Right lobe of liver (tissue), 6 donors: ENCODE data around the gene TUBE1. TPM values are rescaled to one million over a fixed set of nuclear protein-coding genes. Genes with fewer than 3 reads are reported as not detected.

ENCODE experiments used
- ATAC-seq, 4 donors: fragments of 200-7000 bp; cut with Tn5 transposase; one replicate each; pipeline ENCODE4 v1.9.1; 2020; ENCODE audit warnings: mild to moderate bottlenecking in 4 of 4, moderate library complexity in 4 of 4
- DNase-seq, 3 donors: peaks; one replicate each; pipeline ENCODE4 v3.0.0-alpha.2; 2020
- H3K27ac ChIP-seq, 3 donors: fragments of 200-600 bp; one replicate each; pipeline ENCODE4 v1.8.0; 2022
- H3K27me3 ChIP-seq, 2 donors: fragments of 200-600 bp; one replicate each; pipeline ENCODE4 v1.8.0; 2022
- H3K36me3 ChIP-seq, 4 donors: fragments of 200-600 bp; sonication (generic) in 1 of 4; one replicate each; pipeline versions ENCODE4 v1.5.1 to v1.8.0; 2017 to 2022; ENCODE audit warnings: control low read depth in 1 of 4
- H3K4me1 ChIP-seq, 4 donors: fragments of 200-600 bp; sonication (generic) in 1 of 4; one replicate each; pipeline versions ENCODE4 v1.5.1 to v1.8.0; 2017 to 2022; ENCODE audit warnings: control low read depth in 1 of 4
- H3K4me3 ChIP-seq, 3 donors: fragments of 200-600 bp; one replicate each; pipeline ENCODE4 v1.8.0; 2022
- H3K9me3 ChIP-seq, 4 donors: fragments of 200-600 bp; sonication (generic) in 1 of 4; one replicate each; pipeline versions ENCODE4 v1.5.1 to v1.8.0; 2017 to 2022; ENCODE audit warnings: control low read depth in 1 of 4
- CTCF ChIP-seq, 4 donors: fragments of 200-600 bp in 3 of 4; fragments of 450-650 bp in 1 of 4; IDR thresholded peaks; one replicate each; pipeline versions ENCODE4 v1.5.1 to v1.8.0; 2016 to 2022; ENCODE audit warnings: antibody characterized with exemption in 4 of 4, mild to moderate bottlenecking in 2 of 4
- POLR2A ChIP-seq: fragments of 450-650 bp; IDR thresholded peaks from one replicate; pipeline ENCODE4 v1.6.1; 2017; ENCODE audit warnings: antibody characterized with exemption, mild to moderate bottlenecking
- WGBS: methylation state at CpG from one replicate; pipeline ENCODE4 v1.1.6; 2018; ENCODE audit warnings: low coverage, low lambda C conversion rate; ENCODE audit not compliant: insufficient coverage; ENCODE audit errors: missing lambda C conversion rate; 5-methylcytosine and 5-hydroxymethylcytosine counted together
- intact Hi-C, 2 donors: fragments of 100-400 bp; cut with DNase I; formaldehyde crosslinking; loops; one replicate each; pipeline versions ENCODE4 v1.11.2 to v1.14.1; 2022
- total RNA-seq, 6 experiments: library from RNA; depleted of rRNA in 2 of 6; stranded (reverse); fragments of >200 nt in 2 of 6; fragmentation: NEBNext Ultra II Directional in 3 of 6; extraction: Animal tissue kit (Norgen Biotek cat#: 25700) in 3 of 6; gene quantifications; one replicate each; pipeline versions ENCODE4 v1.1.0 to v1.2.4, GENCODE V29; 2016 to 2023
- donor health status: DM: no; HTN: yes; CAD: no.
- donor health status: DM: no; HTN: no; CAD: no.
- donor health status: DM: no; HTN: no; CAD: no.
- donor health status: DM: no; HTN: yes; CAD: no.
- donor health status: DM: no; HTN: yes; CAD: no.

TUBE1 gene
- total RNA-seq, 6 experiments from 2014 or later, result 16.2 to 38.0 (median 27.7) TPM

- WGBS, result 91% methylated on average over 4 of the region's 4 CpGs
- no peak for ATAC-seq
- Histone ChIP-seq H3K27ac (no peak overlapping the region), H3K9me3 (no peaks in the 10 kb centered on the region), H3K36me3 (no peaks in the 10 kb centered on the region), H3K4me1 (peaks cover 0 to 19% (median 6%) of the 10 kb centered on the region in 4 donors), H3K4me3 (no peak overlapping the region), H3K27me3 (no peaks in the 10 kb centered on the region)
- intact Hi-C loops, result no loop called here
- no peak for TF ChIP-seq CTCF (IDR thresholded peaks at IDR 0.05)
- TF ChIP-seq POLR2A, result no peak
- DNase-seq, result no peak
These were observed 52.7 kb downstream of the TUBE1 start for GRCh38 chr6:112034616-112034995.

GRCh38 chr6:112033791-112034615 lies 53.3 kb downstream of the TUBE1 start:
- ATAC-seq, result no peak
- Histone ChIP-seq H3K27ac (no peak overlapping the region), H3K9me3 (no peaks in the 10 kb centered on the region), H3K36me3 (no peaks in the 10 kb centered on the region), H3K4me1 (peaks cover 0 to 19% (median 6%) of the 10 kb centered on the region in 4 donors), H3K27me3 (no peaks in the 10 kb centered on the region), H3K4me3 (no peak overlapping the region)
- no peak for DNase-seq
- WGBS, result 76% methylated on average over 6 of the region's 6 CpGs
- TF ChIP-seq CTCF (IDR thresholded peaks at IDR 0.05) (no peak), POLR2A (no peak)
- intact Hi-C loops, result no loop called here

GRCh38 chr6:112032728-112033127 lies 54.6 kb downstream of the TUBE1 start:
- WGBS, result 80% methylated on average over 4 of the region's 6 CpGs
- ATAC-seq (no peak), DNase-seq (no peak)
- peaks cover 0 to 19% (median 6%) of the 10 kb centered on the region in 4 donors for H3K4me1 ChIP-seq
- no peaks in the 10 kb centered on the region for H3K27me3 ChIP-seq
- H3K9me3 ChIP-seq, result no peaks in the 10 kb centered on the region
- no peaks in the 10 kb centered on the region for H3K36me3 ChIP-seq
- intact Hi-C loops, result no loop called here
- H3K27ac ChIP-seq, result no peak overlapping the region
- no peak for TF ChIP-seq POLR2A
- no peak for TF ChIP-seq CTCF (IDR thresholded peaks at IDR 0.05)
- no peak overlapping the region for H3K4me3 ChIP-seq

- Histone ChIP-seq H3K4me3 (no peak overlapping the region), H3K4me1 (peaks cover 0 to 19% (median 6%) of the 10 kb centered on the region in 4 donors), H3K27me3 (no peaks in the 10 kb centered on the region), H3K27ac (peak overlapping the region in 1 of 3 donors; percentile 65), H3K9me3 (no peaks in the 10 kb centered on the region), H3K36me3 (no peaks in the 10 kb centered on the region)
- intact Hi-C loops, result no loop called here
- TF ChIP-seq POLR2A (no peak), CTCF (IDR thresholded peaks at IDR 0.05) (no peak)
- WGBS, result 91% methylated on average over 5 of the region's 6 CpGs
- ATAC-seq (no peak), DNase-seq (no peak)
These were observed 55.3 kb downstream of the TUBE1 start for GRCh38 chr6:112031960-112032359.
